Measurements from ENCODE around the gene PCID2.
A peak's percentile ranks its signal among the peaks of the same experiment; 100 is the strongest.
"Not testable (repeated sequence)": the region's sequence is repeated elsewhere in the genome, so short reads cannot be mapped to it uniquely, and the experiment has no call there.

PCID2 gene

DNA sequence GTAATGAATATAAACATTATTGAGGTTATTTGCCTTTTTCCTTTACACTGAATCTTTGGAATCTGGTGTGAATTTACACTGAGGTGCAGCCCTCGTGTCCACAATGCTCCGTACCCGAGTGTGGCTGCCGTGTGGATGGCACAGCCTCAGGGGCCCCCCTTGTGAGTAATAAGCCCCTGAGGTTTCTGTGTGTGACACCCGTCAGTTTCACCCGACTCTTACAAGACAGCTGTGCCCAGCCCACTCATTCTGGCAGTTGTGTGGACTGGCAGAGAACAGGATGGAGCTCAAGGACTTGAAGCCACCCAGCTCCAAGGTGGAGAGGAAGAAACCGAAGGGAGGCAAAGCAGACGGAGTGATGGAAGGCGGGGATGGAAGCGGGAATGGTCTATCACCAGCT lies 42.2 kb downstream of the PCID2 start:
- DNase-seq (ENCODE audit: low read depth in 3 of 3), result no peak

DNA sequence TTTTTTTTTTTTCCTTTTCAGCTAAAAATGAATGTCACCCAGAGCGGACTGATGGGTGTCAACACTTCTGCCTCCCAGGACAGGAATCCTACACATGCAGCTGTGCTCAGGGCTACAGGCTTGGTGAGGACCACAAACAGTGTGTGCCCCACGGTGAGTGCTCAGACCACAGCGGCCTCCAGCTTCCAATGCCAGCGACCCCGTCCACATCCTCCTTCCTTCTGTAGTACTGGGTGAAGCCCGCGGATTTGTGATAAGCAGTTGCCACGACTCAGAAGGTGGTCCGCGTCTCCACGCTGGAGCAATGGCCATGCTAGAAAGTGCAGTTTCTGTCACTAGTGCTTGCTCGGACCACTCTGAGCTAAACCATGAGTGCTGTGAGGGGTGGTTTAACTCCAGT lies 44.0 kb downstream of the PCID2 start:
- no peak for DNase-seq (ENCODE audit: low read depth in 3 of 3)

DNA sequence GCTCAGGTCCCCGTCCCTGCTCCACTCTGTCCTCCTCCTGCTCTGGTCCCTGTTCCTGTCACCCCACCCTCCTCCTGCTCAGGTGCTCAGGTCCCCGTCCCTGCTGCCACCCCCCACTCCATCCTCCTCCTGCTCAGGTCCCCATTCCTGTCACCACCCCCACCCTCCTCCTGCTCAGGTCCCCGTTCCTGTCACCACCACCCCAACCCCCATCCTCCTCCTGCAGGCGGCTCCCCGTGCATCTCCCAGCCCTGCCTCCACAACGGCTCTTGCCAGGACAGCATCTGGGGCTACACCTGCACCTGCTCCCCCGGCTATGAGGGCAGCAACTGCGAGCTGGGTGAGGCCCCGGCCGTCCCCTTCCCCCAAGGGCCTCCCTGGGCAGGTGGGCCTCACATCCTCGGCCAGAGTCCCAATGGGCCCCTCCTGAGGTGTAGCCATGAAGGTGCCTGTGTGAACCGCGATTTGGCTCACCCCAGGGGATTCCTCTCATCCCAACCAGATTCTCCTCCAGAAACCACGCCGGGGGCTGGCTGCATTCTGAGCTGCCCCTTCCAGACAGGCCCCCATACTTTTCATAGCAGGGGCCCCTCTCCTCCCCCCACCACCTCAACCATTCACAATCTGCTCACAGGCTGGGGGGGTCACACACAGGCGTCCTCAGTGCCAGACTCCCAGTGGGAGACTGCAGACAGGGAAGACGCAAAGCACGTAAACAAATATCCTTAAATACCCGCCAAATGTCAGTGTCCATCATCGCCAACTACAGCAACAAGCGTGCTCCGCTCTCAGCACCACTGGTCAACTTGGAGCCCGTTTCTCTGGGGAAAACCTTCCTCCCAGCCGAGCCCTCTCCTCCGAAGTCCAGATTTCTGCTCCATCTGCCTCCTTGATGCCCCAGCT lies 45.4 kb downstream of the PCID2 start:
- DNase-seq (ENCODE audit: low read depth in 3 of 3), result no peak

DNA sequence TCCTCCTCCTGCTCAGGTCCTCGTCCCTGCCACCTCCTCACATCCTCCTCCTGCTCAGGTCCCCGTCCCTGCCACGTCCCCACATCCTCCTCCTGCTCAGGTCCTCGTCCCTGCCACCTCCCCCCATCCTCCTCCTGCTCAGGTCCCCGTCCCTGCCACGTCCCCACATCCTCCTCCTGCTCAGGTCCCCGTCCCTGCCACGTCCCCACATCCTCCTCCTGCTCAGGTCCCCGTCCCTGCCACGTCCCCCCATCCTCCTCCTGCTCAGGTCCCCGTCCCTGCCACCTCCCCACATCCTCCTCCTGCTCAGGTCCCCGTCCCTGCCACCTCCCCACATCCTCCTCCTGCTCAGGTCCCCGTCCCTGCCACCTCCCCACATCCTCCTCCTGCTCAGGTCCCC lies 46.5 kb downstream of the PCID2 start:
- not testable (repeated sequence) for DNase-seq (ENCODE audit: low read depth in 3 of 3)

DNA sequence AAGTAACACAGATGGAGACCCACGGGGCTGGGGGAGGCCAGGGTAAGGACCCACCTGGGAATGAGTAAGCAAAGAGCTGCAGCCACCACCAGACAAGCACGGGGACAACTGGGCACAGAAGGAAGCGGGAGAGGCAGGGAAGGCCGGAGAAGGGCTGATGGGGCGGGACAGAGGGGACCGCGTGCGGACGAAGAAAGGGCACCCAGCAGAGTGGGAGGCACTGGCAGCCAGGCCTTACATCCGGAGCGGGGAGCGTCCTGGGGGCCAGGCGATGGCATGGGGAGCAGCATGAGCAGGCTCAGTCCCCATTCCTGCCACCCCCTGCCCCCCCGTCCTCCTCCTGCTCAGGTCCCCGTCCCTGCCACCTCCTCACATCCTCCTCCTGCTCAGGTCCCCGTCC lies 47.0 kb downstream of the PCID2 start:
- DNase-seq (ENCODE audit: low read depth in 3 of 3), result no peak

DNA sequence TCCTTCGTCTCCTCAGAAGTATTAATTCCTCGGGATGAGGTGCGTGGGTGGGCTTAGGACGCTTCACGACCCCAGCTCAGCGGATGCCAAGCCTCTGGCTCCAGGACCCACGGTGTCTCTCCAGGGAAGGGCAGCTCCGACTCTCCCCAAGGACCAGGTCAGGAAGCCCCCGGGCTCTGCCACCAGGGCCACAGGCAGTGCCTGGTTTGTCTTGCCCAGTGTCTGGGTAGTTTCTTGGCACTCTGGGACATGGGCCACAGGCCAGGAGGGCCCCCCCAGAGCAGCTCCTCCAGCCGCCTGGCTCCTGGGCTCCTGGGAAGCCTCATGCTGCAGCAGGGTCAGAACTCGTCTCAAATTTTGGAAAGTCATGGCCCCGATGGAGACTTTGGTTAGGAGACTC lies 47.5 kb downstream of the PCID2 start:
- no peak for DNase-seq (ENCODE audit: low read depth in 3 of 3)

DNA sequence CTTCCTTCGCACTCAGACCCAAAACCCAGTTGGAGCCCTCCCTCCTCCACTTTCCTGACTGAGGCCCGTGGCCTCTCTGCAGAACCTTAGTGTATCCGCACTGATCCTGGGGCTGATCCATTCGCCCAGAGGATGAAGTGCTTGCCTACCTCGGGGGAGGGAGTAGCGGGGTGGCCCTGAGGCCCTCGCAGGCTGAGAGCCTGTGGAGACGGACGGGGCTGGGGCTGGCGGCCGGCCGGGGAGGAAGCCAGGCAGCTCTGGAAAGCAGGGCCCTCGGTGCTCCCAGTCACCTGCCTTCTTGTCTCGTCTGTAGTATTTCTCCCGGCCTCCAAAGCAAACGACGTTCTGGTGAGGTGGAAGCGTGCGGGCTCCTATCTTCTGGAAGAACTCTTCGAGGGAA lies 48.8 kb downstream of the PCID2 start:
- DNase-seq (ENCODE audit: low read depth in 3 of 3), result no peak

DNA sequence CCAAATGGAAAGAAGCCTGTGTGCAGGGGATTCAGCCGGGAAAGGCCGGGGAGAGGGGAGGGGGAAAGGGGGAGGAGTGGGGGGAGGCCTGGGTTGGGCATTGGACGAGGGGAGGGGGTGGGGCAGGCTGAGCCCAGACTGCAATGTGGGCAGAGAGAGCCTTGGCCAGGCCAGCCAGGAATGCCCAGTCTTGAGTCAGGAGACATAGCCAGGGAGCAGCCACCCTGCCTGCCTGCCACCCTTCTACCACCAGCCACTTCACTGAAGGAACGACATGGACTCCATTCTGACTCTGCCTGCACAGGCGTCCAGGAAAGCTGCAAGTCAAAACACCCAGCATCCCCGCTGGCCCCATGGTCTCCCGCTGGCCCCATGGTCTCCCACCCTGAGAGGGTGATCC lies 49.5 kb downstream of the PCID2 start:
- DNase-seq (ENCODE audit: low read depth in 3 of 3), result no peak

DNA sequence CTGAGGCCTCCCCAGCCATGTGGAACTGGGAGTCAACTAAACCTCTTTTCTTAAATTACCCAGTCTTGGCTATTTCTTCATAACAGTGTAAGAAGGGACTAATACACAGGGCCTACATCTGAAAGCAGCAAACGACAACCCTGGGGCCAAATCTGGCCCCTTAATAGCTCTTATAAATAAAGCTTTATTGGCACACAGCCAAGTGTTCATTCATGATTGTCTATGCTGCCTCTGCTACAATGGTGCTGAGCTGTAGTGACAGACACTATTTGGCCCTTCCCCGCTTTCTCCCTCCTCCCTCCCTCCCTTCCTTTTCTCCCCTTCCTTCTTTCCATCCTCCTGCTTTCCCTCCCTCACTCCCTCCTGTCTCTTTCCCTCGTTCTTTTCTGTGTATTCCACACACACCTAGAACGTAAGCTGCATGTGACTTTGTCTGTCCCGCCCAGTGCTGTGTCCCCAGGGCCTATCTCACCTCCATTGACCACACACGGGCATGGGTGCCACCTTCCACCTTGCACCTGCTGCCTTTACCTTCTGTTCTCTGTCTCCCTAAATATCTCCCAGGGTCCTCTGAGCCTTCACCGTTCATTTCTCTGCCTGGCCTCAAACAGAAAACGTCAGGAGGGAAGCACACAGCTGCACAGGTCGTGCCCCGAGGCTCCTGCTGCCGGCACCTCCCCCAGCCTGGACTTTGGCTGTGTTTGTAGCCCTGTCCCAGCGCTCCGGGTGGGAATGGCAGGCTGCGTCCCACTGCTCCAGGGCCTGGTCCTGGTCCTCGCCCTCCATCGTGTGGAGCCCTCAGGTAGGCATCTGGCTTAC lies 50.3 kb downstream of the PCID2 start, which contains the start of gene PROZ:
PROZ (plus strand) TSS at position 720 of the 819 bp plus-strand sequence; CDS start at position 733, 13 bp downstream.
- no peak for DNase-seq (ENCODE audit: low read depth in 3 of 3)

DNA sequence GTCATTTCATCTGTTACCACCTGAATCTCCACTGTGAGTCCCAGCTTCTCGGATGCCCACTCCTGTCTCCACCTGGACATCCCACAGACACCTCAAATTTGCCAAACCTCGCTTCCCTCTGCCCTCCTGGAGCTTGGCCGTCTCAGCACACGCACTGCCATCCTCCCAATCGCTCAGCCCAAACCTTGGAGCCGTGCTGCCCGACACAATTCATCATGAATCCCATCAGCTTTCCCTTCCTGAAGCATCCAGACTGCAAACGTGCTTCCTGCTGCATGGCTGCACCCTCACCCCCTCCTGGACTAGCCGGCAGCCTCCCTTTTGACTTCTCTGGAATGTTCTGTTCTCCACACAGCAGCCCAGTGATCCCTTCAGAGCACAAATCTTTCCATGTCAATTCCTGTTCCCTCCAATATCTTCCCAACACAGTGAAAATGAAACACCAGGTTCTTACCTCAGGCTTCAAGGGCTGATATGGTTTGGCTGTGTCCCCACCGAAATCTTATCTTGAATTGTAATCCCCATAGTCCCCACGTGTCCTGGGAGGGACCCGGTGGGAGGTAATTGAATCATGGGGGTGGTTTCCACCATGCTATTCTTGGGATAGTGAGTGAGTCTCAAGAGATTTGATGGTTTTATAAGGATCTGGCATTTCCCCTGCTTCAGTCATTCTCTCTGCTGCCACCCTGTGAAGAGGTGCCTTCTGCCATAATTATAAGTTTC lies 51.1 kb downstream of the PCID2 start:
- DNase-seq (ENCODE audit: low read depth in 3 of 3), result no peak

DNA sequence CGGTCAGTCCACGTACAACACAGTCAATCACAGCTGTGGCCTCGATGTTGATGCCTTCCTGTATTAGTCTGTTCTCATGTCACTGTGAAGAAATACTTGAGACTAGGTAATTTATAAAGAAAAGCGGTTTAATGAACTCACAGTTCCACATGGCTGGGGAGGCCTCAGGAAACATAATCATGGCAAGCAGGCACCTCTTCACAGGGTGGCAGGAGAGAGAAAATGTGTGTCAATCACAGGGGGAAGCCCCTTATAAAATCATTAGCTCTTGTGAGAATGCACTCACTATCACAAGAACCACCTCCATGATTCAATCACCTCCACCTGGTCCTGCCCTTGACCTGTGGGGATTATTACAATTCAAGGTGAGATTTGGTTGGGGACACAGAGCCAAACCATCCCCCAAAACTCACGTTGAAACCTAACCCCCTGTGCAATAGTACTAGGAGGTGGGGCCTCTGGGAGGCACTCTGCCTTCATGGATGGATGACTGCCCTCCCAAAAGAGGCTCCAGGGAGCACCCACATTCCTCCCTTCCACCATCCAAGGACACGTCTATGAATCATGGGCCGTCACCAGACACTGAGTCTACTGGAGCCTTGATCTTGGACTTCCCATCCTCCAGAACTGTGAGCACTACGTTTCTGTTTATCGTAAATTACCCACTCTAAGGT lies 52.4 kb downstream of the PCID2 start:
- no peak for DNase-seq (ENCODE audit: low read depth in 3 of 3)

DNA sequence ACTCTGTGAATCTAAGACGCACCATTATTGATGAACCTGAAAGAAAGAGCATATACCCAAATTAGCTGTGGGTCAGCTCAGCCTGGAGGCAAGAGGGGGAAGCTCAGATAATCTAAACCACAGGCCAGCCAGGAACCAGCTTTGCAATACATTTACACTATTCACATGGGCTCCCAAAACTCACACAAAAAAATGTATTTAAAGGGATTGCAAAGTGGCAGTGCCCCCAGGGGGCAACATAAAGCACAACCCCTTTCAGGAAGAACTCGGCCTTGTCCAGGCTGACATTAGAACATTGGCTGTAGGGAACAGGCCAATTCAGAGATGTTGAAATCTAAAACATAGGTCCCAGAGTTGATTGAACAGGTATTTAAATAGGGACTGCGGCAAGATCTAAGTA lies 53.3 kb downstream of the PCID2 start:
- no peak for DNase-seq (ENCODE audit: low read depth in 3 of 3)

DNA sequence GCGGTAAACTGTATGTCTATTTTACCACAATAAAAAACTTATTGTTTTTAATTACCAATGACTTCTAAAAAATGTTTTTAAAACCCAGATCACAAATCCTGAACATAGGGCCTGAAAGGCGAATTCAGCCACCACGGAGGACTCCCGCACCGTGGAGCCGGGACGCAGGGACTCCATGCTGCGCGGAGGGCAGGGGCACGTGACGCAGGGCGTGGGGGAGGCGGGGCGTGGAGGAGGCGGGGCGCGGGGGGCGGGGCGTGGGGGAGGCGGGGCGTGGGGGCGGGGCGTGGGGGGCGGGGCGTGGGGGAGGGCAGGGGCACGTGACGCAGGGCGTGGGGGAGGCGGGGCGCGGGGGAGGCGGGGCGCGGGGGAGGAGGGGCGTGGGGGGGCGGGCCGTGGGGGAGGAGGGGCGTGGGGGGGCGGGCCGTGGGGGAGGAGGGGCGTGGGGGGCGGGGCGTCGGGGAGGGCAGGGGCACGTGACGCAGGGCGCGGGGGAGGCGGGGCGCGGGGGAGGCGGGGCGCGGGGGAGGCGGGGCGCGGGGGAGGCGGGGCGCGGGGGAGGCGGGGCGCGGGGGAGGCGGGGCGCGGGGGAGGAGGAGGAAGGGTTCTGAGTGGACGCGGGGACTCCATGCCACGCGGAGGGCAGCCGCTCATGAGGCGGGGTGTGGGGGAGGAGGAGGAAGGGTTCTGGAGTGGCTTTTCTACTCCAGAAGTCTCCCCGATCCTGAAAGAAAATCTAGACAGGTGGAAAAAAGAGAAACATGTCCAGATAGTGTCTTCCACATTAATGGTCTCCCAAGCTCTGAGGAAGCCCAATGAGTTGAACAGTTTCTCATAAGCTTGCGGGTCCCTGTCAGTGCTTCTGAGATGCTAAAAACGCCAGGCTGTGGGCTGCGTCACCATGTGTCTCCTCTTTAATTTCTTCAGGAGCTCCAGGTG lies 54.4 kb downstream of the PCID2 start:
- peak; percentile 35 to 54 (median 45) for DNase-seq (ENCODE audit: low read depth in 3 of 3)

DNA sequence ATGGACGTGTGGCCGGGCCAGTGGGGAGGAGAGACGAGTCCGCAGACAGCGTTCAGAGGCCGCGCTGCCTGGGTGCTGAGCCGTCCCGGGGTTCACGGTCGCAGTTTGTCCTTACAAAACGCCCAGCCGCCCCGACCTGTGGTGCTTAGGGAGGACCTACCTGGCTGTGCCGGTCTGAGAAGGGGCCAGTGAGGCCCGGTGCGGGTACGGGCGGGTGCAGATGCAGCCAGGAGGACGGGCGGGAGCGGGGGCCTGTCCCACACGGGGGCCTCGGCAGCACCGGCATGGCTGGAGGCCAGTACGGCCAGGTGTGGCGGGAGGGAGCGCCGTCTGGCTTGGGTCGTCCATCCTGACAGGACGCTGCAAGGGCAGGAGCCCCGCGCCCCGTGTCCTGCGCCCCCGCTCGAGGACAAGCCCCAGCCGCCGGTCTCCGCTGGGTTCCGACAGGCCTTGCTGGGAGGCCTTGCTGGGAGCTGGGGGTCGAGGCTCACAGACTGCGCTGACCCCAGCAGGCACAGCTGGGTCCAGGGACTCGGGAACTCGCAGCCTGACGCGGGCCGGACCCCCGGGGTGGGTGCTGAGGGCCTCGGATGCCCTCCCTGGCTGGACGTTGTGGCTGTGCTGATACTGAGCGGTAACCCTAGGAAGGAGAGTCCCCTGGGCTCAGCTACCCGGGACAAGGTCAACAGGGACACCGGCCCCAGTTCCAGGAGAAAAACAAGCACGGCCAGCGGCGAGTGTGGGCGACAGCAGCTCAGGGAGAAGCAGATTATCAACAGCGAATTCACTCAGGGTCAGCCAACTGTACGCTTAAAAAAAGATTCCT lies 55.3 kb downstream of the PCID2 start:
- no peak for DNase-seq (ENCODE audit: low read depth in 3 of 3)

DNA sequence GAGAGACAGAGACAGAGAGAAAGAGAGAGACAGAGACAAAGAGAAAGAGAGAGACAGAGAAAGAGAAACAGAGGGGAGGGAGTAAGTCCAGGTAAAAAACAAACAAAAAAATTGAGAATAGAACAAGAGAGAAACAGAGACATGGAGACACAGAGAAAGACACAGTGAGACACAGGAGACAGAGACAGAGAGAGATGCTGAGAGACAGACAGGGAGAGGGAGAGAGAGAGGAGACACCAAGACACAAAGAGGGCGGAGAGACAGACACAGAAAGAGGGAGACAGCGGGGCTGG lies 55.8 kb downstream of the PCID2 start:
- no peak for DNase-seq (ENCODE audit: low read depth in 3 of 3)

DNA sequence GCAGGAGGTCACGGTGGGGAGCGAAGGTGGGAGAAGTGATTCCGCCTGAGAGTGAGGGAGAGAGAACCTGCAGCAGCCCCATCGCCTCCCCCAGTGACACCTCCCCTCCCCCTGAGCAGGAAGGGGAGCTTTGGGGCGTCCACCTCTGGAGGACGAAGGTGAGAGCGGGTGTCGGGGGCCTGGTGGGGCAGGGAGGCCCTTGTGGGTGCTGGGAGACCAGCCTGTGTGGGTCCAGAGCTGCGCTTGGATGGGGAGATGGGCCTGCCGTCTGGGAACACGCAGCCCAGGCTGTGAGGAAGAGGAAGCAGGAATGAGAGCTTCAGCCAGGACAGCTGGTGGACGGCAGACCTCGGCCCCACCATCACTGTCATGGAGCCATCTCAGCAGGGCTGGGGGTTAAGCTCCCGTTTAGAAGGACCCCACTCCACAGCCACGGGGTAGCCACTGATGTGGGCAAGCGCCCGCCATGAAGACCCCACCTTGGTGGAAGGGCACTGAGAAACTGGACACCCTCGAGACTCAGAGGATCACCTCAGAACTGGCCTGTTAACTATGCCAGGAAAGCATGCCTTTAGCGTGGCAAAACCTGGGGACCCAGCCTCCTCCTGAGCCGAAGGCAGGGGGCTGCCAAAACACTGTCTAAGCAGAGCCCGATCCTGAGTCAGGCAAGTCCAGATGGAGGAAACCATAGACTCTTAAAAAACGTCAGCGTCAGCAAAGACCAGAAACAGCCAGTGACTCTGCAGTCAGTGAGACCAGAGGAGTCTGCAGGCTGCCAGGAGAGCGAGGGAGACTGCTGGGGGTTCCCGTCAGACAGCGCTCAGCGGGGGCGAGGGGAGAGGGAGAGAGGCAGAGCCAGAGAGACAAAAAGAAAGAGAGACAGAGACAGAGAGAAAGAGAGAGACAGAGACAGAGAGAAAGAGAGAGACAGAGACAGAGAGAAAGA lies 56.5 kb downstream of the PCID2 start:
- DNase-seq (ENCODE audit: low read depth in 3 of 3), result no peak

DNA sequence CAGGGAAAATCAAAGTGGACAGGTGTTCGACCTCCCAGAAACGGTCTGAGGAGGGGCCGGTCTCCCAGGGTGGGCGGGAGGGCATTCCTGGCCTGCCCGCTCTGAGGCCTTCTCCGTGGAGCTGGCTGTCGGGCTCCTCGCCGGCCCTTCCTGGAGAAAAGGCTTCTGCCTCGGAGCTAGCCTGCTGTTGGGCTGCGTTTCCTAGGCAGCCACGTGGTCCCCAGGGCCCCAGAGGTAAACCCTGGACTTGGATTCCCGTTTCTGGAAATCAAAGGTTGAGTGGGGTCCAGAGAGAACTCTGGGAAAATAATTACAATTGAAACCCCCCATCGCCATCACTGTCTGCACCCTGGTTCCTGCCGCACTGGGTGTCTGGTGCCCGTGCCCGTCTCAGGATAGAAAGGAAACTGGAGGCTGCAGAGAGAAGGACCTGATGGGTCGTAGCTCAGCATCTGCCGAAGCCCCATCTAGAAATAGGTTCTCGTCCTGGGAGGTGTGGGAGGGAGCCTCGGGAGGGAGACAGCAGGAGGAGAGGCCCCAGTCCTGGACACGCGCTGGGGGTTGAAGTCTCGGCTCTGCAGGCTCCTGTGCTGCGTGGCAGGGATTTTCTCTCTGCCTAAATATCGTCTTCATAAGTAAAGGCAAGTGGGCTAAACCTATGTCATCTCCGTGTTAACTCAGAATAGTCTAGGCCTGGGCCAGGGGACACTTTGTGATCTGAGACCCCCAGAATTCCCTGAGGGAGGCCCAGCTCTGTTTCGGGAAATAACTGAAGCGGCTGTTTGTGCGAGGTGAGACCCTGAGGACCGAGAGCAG lies 57.7 kb downstream of the PCID2 start:
- DNase-seq (ENCODE audit: low read depth in 3 of 3), result no peak
